OCI-LY1 (cell line): ENCODE results near the gene FAM83F.

Source experiments
- H2AFZ ChIP-seq: fragments of 200-600 bp; sonication (generic), shearing (Covaris generic); 2 replicates; pipeline ENCODE4 v1.6.0; 2014; ENCODE audit warnings: antibody characterized with exemption, mild to moderate bottlenecking, low read length
- H3F3A ChIP-seq: fragments of 200-600 bp; sonication (generic), shearing (Covaris generic); 2 replicates; pipeline ENCODE4 v1.6.0; 2014; ENCODE audit warnings: mild to moderate bottlenecking, antibody characterized with exemption, low read length, moderate library complexity; ENCODE audit not compliant: insufficient read depth
- H3K27ac ChIP-seq: fragments of 200-600 bp; sonication (generic); 2 replicates; pipeline ENCODE4 v1.5.1; 2014; ENCODE audit warnings: low read length, mixed run types, mild to moderate bottlenecking, low read depth; ENCODE audit not compliant: poor library complexity, severe bottlenecking
- H3K27me3 ChIP-seq: fragments of 200-600 bp; sonication (generic); 2 replicates; pipeline ENCODE4 v1.6.0; 2014; ENCODE audit warnings: antibody characterized with exemption, mild to moderate bottlenecking, low read length, moderate library complexity; ENCODE audit not compliant: insufficient read depth
- H3K36me3 ChIP-seq: fragments of 200-600 bp; sonication (generic); 2 replicates; pipeline ENCODE4 v1.6.1; 2014; ENCODE audit warnings: mild to moderate bottlenecking, antibody characterized with exemption, low read length, moderate library complexity, mixed read lengths; ENCODE audit not compliant: insufficient read depth
- H3K4me1 ChIP-seq: fragments of 200-600 bp; sonication (generic); 2 replicates; pipeline ENCODE4 v1.5.1; 2014; ENCODE audit warnings: mild to moderate bottlenecking, low read length, moderate library complexity; ENCODE audit not compliant: insufficient read depth, severe bottlenecking
- H3K4me2 ChIP-seq: fragments of 200-600 bp; sonication (generic), shearing (Covaris generic); 2 replicates; pipeline ENCODE4 v1.6.1; 2014; ENCODE audit warnings: low read length
- H3K4me3 ChIP-seq: fragments of 200-600 bp; sonication (generic); 2 replicates; pipeline ENCODE4 v1.5.1; 2014; ENCODE audit warnings: low read length, low read depth, mild to moderate bottlenecking, mixed read lengths; ENCODE audit not compliant: poor library complexity, severe bottlenecking
- H3K79me2 ChIP-seq: fragments of 200-600 bp; shearing (Covaris generic); 2 replicates; pipeline ENCODE4 v1.6.1; 2016; ENCODE audit warnings: mixed run types, low read length, mixed read lengths; ENCODE audit not compliant: insufficient read depth
- H3K9ac ChIP-seq: fragments of 200-600 bp; sonication (generic), shearing (Covaris generic); 2 replicates; pipeline ENCODE4 v1.6.1; 2014; ENCODE audit warnings: mild to moderate bottlenecking, low read length, mixed read lengths
- H3K9me2 ChIP-seq: fragments of 200-600 bp; sonication (generic), shearing (Covaris generic); 2 replicates; pipeline ENCODE4 v1.6.1; 2014; ENCODE audit warnings: low read depth, mild to moderate bottlenecking, low read length, mixed read lengths
- H3K9me3 ChIP-seq: fragments of 200-600 bp; shearing (Covaris generic); 2 replicates; pipeline ENCODE4 v1.6.1; 2014; ENCODE audit warnings: low read length, mixed read lengths
- H4K20me1 ChIP-seq: fragments of 200-600 bp; sonication (generic), shearing (Covaris generic); 2 replicates; pipeline ENCODE4 v1.6.0; 2016; ENCODE audit warnings: mild to moderate bottlenecking, low read length; ENCODE audit not compliant: insufficient read depth
- CTCF ChIP-seq: fragments of 200-600 bp; sonication (generic), shearing (Covaris generic); IDR thresholded peaks from 2 replicates; pipeline ENCODE4 v1.5.1; 2017; ENCODE audit warnings: mild to moderate bottlenecking, antibody characterized with exemption, low read length, moderate library complexity, mixed read lengths
- EZH2 ChIP-seq: fragments of 200-600 bp; sonication (generic), shearing (Covaris generic); IDR thresholded peaks from 2 replicates; pipeline ENCODE4 v1.8.0; 2017; ENCODE audit warnings: borderline replicate concordance, mixed run types, mild to moderate bottlenecking, antibody characterized with exemption, low read length, moderate library complexity, mixed read lengths

FAM83F gene

GRCh38 chr22:39955675-39956074 lies 39.1 kb upstream of the FAM83F start:
- Histone ChIP-seq H3K9me2 (no peaks in the 10 kb centered on the region), H3K27ac (no peak overlapping the region), H3K9ac (no peak overlapping the region), H3K27me3 (no peaks in the 10 kb centered on the region), H3K9me3 (no peaks in the 10 kb centered on the region), H2AFZ (no peak overlapping the region), H3K4me1 (no peaks in the 10 kb centered on the region), H3K4me3 (no peak overlapping the region), H3K79me2 (no peaks in the 10 kb centered on the region), H3K36me3 (no peaks in the 10 kb centered on the region), H3K4me2 (no peak overlapping the region), H4K20me1 (no peaks in the 10 kb centered on the region), H3F3A (no peaks in the 10 kb centered on the region)
- no peak for TF ChIP-seq EZH2
- no peak for TF ChIP-seq CTCF

GRCh38 chr22:39956932-39957664 lies 37.7 kb upstream of the FAM83F start:
- no peaks in the 10 kb centered on the region; the same call in 1 of the 2 replicates for H3K27me3 ChIP-seq
- H3K79me2 ChIP-seq = no peaks in the 10 kb centered on the region
- H3K9ac ChIP-seq = no peak overlapping the region
- no peaks in the 10 kb centered on the region for H3K4me1 ChIP-seq
- no peak overlapping the region for H3K4me2 ChIP-seq
- H2AFZ ChIP-seq = no peak overlapping the region
- H3K27ac ChIP-seq = no peak overlapping the region
- H3K9me3 ChIP-seq = no peaks in the 10 kb centered on the region
- no peak overlapping the region for H3K4me3 ChIP-seq
- no peaks in the 10 kb centered on the region for H3K9me2 ChIP-seq
- H3K36me3 ChIP-seq = no peaks in the 10 kb centered on the region
- no peaks in the 10 kb centered on the region for H3F3A ChIP-seq
- TF ChIP-seq CTCF (no peak), EZH2 (no peak)
- H4K20me1 ChIP-seq = no peaks in the 10 kb centered on the region

- Histone ChIP-seq H2AFZ (no peak overlapping the region), H3K4me3 (no peak overlapping the region), H3K4me1 (no peaks in the 10 kb centered on the region), H3K79me2 (no peaks in the 10 kb centered on the region), H3K9me3 (no peaks in the 10 kb centered on the region), H3K4me2 (no peak overlapping the region), H4K20me1 (no peaks in the 10 kb centered on the region), H3K9me2 (no peaks in the 10 kb centered on the region), H3F3A (no peaks in the 10 kb centered on the region), H3K27me3 (no peaks in the 10 kb centered on the region; the same call in 1 of the 2 replicates), H3K27ac (no peak overlapping the region), H3K36me3 (no peaks in the 10 kb centered on the region), H3K9ac (no peak overlapping the region)
- TF ChIP-seq CTCF = no peak
- TF ChIP-seq EZH2 = no peak
Measured at GRCh38 chr22:39958009-39958711, 36.6 kb upstream of the FAM83F start.
